Erythroblast (primary cell): ENCODE measurements around the gene MARK2.

ENCODE experiments used
- GATA1 ChIP-seq: IDR thresholded peaks from 2 replicates; pipeline ENCODE4 v1.6.1; 2011; ENCODE audit warnings: low read depth, mild to moderate bottlenecking, control low read depth, low read length, moderate library complexity
- POLR2A ChIP-seq: IDR thresholded peaks from 2 replicates; pipeline ENCODE4 v1.6.1; 2011; ENCODE audit warnings: mild to moderate bottlenecking, low read length

DNA sequence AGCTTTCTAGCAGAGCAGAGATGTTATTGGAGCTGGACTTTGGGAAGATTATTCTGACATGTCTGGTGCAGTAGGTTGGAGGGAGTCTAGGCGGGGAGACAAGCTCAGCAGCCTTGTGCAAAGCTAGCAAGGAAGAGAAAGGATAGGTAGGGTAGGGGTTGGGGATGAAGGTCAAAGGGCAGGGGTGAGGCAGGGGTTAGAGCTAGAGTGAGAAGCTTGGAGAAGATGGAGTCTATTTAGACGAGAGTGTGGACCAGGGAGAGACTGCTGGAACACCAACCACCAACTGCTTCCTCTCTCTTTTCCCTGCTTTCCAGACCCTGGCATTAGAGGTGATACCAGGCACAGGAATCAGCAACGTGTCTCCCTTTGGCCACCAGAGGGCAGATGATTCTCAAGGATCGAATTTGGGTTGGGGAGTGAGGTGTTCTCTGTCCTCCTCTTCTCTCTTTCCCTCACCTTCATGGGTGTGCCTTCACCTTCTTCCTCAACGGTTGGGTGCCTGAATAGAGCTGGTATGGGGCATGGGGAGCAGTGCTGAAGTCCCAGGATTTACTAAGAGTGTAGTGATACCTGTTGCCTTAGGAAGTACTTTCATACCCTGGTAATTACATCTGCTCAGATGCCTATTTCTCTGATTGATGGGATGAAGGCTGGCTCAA, 1.8 kb upstream of the MARK2 start:
- no peak for TF ChIP-seq POLR2A
- TF ChIP-seq GATA1: no peak
